ENCODE results near the gene SNCB. TPM values are rescaled to one million over a fixed set of nuclear protein-coding genes. Genes with fewer than 3 reads are reported as not detected.

The SNCB gene
- total RNA-seq, 1 experiment from 2014 or later = 4.7 TPM

- no peaks in the 10 kb centered on the region for H3K36me3 ChIP-seq (replicated peaks; ENCODE audit: control insufficient read depth, insufficient read depth, low read length)
- peak; percentile 82 for DNase-seq
- no peaks in the 10 kb centered on the region for H3K27me3 ChIP-seq (ENCODE audit: control insufficient read depth, insufficient read depth, low read length)
- H3K4me3 ChIP-seq (ENCODE audit: insufficient read depth, low read depth, low read length) = no peak overlapping the region
These were observed 12.5 kb upstream of the SNCB start for GRCh38 chr5:176642675-176643490.

- no peaks in the 10 kb centered on the region for H3K36me3 ChIP-seq (replicated peaks; ENCODE audit: control insufficient read depth, insufficient read depth, low read length)
- H3K27me3 ChIP-seq (ENCODE audit: control insufficient read depth, insufficient read depth, low read length) = peaks cover 2% of the 10 kb centered on the region; the same call in 1 of the 2 replicates
- no peak overlapping the region for H3K4me3 ChIP-seq (ENCODE audit: insufficient read depth, low read depth, low read length)
- DNase-seq = no peak
These were observed 10.3 kb upstream of the SNCB start for GRCh38 chr5:176640616-176641015.

- Histone ChIP-seq H3K36me3 (replicated peaks; ENCODE audit: control insufficient read depth, insufficient read depth, low read length) (no peaks in the 10 kb centered on the region), H3K4me3 (ENCODE audit: insufficient read depth, low read depth, low read length) (no peak overlapping the region), H3K27me3 (ENCODE audit: control insufficient read depth, insufficient read depth, low read length) (peaks cover 2% of the 10 kb centered on the region; the same call in 1 of the 2 replicates)
- no peak for DNase-seq
These were observed 9.6 kb upstream of the SNCB start for GRCh38 chr5:176639981-176640380.

- no peak overlapping the region for H3K4me3 ChIP-seq (ENCODE audit: insufficient read depth, low read depth, low read length)
- H3K27me3 ChIP-seq (ENCODE audit: control insufficient read depth, insufficient read depth, low read length) = peaks cover 2% of the 10 kb centered on the region; the same call in 1 of the 2 replicates
- H3K36me3 ChIP-seq (replicated peaks; ENCODE audit: control insufficient read depth, insufficient read depth, low read length) = no peaks in the 10 kb centered on the region
- DNase-seq = no peak
These were observed 8.9 kb upstream of the SNCB start for GRCh38 chr5:176639208-176639607.

- Histone ChIP-seq H3K27me3 (ENCODE audit: control insufficient read depth, insufficient read depth, low read length) (peaks cover 2% of the 10 kb centered on the region; the same call in 1 of the 2 replicates), H3K4me3 (ENCODE audit: insufficient read depth, low read depth, low read length) (no peak overlapping the region), H3K36me3 (replicated peaks; ENCODE audit: control insufficient read depth, insufficient read depth, low read length) (no peaks in the 10 kb centered on the region)
- DNase-seq = no peak
These were observed 8.1 kb upstream of the SNCB start for GRCh38 chr5:176638437-176638836.

GRCh38 chr5:176637556-176637955, 7.2 kb upstream of the SNCB start:
- peaks cover 2% of the 10 kb centered on the region; the same call in 1 of the 2 replicates for H3K27me3 ChIP-seq (ENCODE audit: control insufficient read depth, insufficient read depth, low read length)
- H3K4me3 ChIP-seq (ENCODE audit: insufficient read depth, low read depth, low read length) = no peak overlapping the region
- no peak for DNase-seq
- H3K36me3 ChIP-seq (replicated peaks; ENCODE audit: control insufficient read depth, insufficient read depth, low read length) = no peaks in the 10 kb centered on the region

- H3K27me3 ChIP-seq (ENCODE audit: control insufficient read depth, insufficient read depth, low read length) = peaks cover 7% of the 10 kb centered on the region
- H3K4me3 ChIP-seq (ENCODE audit: insufficient read depth, low read depth, low read length) = no peak overlapping the region
- no peaks in the 10 kb centered on the region for H3K36me3 ChIP-seq (replicated peaks; ENCODE audit: control insufficient read depth, insufficient read depth, low read length)
- no peak for DNase-seq
These were observed 6.1 kb upstream of the SNCB start for GRCh38 chr5:176636426-176636825.

- DNase-seq = no peak
- H3K27me3 ChIP-seq (ENCODE audit: control insufficient read depth, insufficient read depth, low read length) = peaks cover 31% of the 10 kb centered on the region
- no peaks in the 10 kb centered on the region for H3K36me3 ChIP-seq (replicated peaks; ENCODE audit: control insufficient read depth, insufficient read depth, low read length)
- H3K4me3 ChIP-seq (ENCODE audit: insufficient read depth, low read depth, low read length) = no peak overlapping the region
These were observed 3.3 kb upstream of the SNCB start for GRCh38 chr5:176633598-176633997.

- no peak for DNase-seq
- no peak overlapping the region for H3K4me3 ChIP-seq (ENCODE audit: insufficient read depth, low read depth, low read length)
- no peaks in the 10 kb centered on the region for H3K36me3 ChIP-seq (replicated peaks; ENCODE audit: control insufficient read depth, insufficient read depth, low read length)
- peaks cover 37% of the 10 kb centered on the region for H3K27me3 ChIP-seq (ENCODE audit: control insufficient read depth, insufficient read depth, low read length)
These were observed 2.4 kb upstream of the SNCB start for GRCh38 chr5:176632745-176633144.

GRCh38 chr5:176631383-176632200, 1.3 kb upstream of the SNCB start:
- DNase-seq = no peak
- Histone ChIP-seq H3K36me3 (replicated peaks; ENCODE audit: control insufficient read depth, insufficient read depth, low read length) (no peaks in the 10 kb centered on the region), H3K4me3 (ENCODE audit: insufficient read depth, low read depth, low read length) (no peak overlapping the region), H3K27me3 (ENCODE audit: control insufficient read depth, insufficient read depth, low read length) (peaks cover 35% of the 10 kb centered on the region)

GRCh38 chr5:176630681-176631222, 418 bp upstream of the SNCB start:
- Histone ChIP-seq H3K4me3 (ENCODE audit: insufficient read depth, low read depth, low read length) (peak overlapping the region; percentile 83), H3K36me3 (replicated peaks; ENCODE audit: control insufficient read depth, insufficient read depth, low read length) (no peaks in the 10 kb centered on the region), H3K27me3 (ENCODE audit: control insufficient read depth, insufficient read depth, low read length) (peaks cover 35% of the 10 kb centered on the region)
- DNase-seq = no peak

- DNase-seq = peak; percentile 79
- H3K4me3 ChIP-seq (ENCODE audit: insufficient read depth, low read depth, low read length) = peak overlapping the region; percentile 83
- H3K27me3 ChIP-seq (ENCODE audit: control insufficient read depth, insufficient read depth, low read length) = peaks cover 35% of the 10 kb centered on the region
- no peaks in the 10 kb centered on the region for H3K36me3 ChIP-seq (replicated peaks; ENCODE audit: control insufficient read depth, insufficient read depth, low read length)
These were observed 949 bp downstream of the SNCB start for GRCh38 chr5:176629317-176629852.

GRCh38 chr5:176628406-176629228, 1.7 kb downstream of the SNCB start:
- DNase-seq = peak; percentile 73
- H3K4me3 ChIP-seq (ENCODE audit: insufficient read depth, low read depth, low read length) = no peak overlapping the region
- H3K36me3 ChIP-seq (replicated peaks; ENCODE audit: control insufficient read depth, insufficient read depth, low read length) = no peaks in the 10 kb centered on the region
- H3K27me3 ChIP-seq (ENCODE audit: control insufficient read depth, insufficient read depth, low read length) = peaks cover 35% of the 10 kb centered on the region

GRCh38 chr5:176627582-176627981, 2.8 kb downstream of the SNCB start:
- DNase-seq = no peak
- Histone ChIP-seq H3K36me3 (replicated peaks; ENCODE audit: control insufficient read depth, insufficient read depth, low read length) (no peaks in the 10 kb centered on the region), H3K27me3 (ENCODE audit: control insufficient read depth, insufficient read depth, low read length) (peaks cover 37% of the 10 kb centered on the region), H3K4me3 (ENCODE audit: insufficient read depth, low read depth, low read length) (no peak overlapping the region)
